Right lobe of liver (tissue), 4 donors: Measurements from ENCODE around the gene TMEM144.

ENCODE experiments used
- CTCF ChIP-seq, 4 donors: fragments of 200-600 bp in 3 of 4; fragments of 450-650 bp in 1 of 4; IDR thresholded peaks; one replicate each; pipeline versions ENCODE4 v1.5.1 to v1.8.0; 2016 to 2022; ENCODE audit warnings: antibody characterized with exemption in 4 of 4, mild to moderate bottlenecking in 2 of 4
- POLR2A ChIP-seq: fragments of 450-650 bp; IDR thresholded peaks from one replicate; pipeline ENCODE4 v1.6.1; 2017; ENCODE audit warnings: antibody characterized with exemption, mild to moderate bottlenecking
- donor health status: DM: no; HTN: no; CAD: no.
- donor health status: DM: no; HTN: no; CAD: no.
- donor health status: DM: no; HTN: yes; CAD: no.

DNA sequence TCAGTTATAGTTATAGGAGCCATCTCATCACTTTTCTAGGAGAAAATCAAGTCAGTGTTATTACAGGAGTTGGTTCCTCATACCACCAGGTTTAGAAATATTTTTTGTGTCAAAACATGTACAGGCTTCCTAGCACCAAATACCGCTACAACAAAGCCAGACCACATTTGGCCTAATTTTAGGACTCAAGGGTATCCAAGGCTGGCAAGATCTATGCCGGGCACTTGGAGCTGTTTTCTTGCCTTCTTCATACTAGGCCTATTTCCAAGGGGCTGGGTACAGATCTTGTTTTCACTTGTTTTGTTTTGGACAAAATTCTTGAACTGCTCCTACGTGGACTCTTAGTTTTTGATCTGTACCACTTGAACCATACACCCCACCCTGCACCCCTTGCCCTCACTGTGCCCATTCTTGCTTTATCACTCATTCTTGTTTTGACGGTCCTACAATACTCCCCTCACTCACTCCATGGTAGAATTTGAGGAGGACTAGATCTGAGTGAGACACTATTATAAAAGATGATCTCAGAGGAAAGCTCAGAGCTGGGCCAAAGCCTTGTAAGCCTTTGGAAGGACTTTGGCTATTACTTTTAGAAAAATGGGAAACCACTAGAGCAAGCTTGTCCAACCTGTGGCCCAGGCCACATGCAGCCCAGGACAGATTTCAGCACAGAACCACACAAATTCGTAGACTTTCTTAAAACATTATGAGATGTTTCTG lies 17.7 kb upstream of the TMEM144 start:
- TF ChIP-seq CTCF (IDR thresholded peaks at IDR 0.05): no peak
- no peak for TF ChIP-seq POLR2A
